Ovary (tissue), 3 donors: ENCODE measurements around the gene TRAF3IP3.

Experiments used
- CTCF ChIP-seq, 3 donors: fragments of 450-650 bp in 2 of 3; fragments of 200-600 bp in 1 of 3; IDR thresholded peaks; one replicate each; pipeline versions ENCODE4 v1.5.1 to v1.8.0; 2016 to 2022; ENCODE audit warnings: antibody characterized with exemption in 3 of 3, mild to moderate bottlenecking in 1 of 3
- EP300 ChIP-seq: sonication (generic); formaldehyde crosslinking; IDR thresholded peaks from one replicate; pipeline ENCODE4 v1.6.1; 2017; ENCODE audit warnings: antibody characterized with exemption
- POLR2A ChIP-seq: fragments of 450-650 bp; IDR thresholded peaks from one replicate; pipeline ENCODE4 v1.6.1; 2017; ENCODE audit warnings: antibody characterized with exemption, mild to moderate bottlenecking, moderate library complexity
- donor health status: DM: no; HTN: no; CAD: no.

- TF ChIP-seq POLR2A (no peak), EP300 (no peak), CTCF (IDR thresholded peaks at IDR 0.05) (no peak)
Measured at GRCh38 chr1:209710093-209710492, 45.8 kb upstream of the TRAF3IP3 start.
